Testis (tissue), 2 donors: ENCODE measurements around the gene SLC6A2.

ENCODE experiments used
- POLR2A ChIP-seq: fragments of 450-650 bp; IDR thresholded peaks from one replicate; pipeline ENCODE4 v1.6.1; 2017; ENCODE audit warnings: antibody characterized with exemption, mild to moderate bottlenecking, moderate library complexity
- TF ChIP-seq, protein P1 (sequence below), 3 experiments: fragments of 450-650 bp in 2 of 3; fragments of 200-600 bp in 1 of 3; sonication (generic) in 1 of 3; IDR thresholded peaks; one replicate each; pipeline ENCODE4 v1.5.1; 2016 to 2019; ENCODE audit warnings: antibody characterized with exemption in 3 of 3, mild to moderate bottlenecking in 2 of 3, moderate library complexity in 1 of 3

- TF ChIP-seq, protein P1, sequence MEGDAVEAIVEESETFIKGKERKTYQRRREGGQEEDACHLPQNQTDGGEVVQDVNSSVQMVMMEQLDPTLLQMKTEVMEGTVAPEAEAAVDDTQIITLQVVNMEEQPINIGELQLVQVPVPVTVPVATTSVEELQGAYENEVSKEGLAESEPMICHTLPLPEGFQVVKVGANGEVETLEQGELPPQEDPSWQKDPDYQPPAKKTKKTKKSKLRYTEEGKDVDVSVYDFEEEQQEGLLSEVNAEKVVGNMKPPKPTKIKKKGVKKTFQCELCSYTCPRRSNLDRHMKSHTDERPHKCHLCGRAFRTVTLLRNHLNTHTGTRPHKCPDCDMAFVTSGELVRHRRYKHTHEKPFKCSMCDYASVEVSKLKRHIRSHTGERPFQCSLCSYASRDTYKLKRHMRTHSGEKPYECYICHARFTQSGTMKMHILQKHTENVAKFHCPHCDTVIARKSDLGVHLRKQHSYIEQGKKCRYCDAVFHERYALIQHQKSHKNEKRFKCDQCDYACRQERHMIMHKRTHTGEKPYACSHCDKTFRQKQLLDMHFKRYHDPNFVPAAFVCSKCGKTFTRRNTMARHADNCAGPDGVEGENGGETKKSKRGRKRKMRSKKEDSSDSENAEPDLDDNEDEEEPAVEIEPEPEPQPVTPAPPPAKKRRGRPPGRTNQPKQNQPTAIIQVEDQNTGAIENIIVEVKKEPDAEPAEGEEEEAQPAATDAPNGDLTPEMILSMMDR (IDR thresholded peaks at IDR 0.05) = no peak
- TF ChIP-seq POLR2A = no peak
These were observed 6.8 kb downstream of the SLC6A2 start for GRCh38 chr16:55662644-55663031.
